BJ (cell line): Measurements from ENCODE around the gene HACE1. TPM values are rescaled to one million over a fixed set of nuclear protein-coding genes. Genes with fewer than 3 reads are reported as not detected.

ENCODE experiments used
- CTCF ChIA-PET: fragments of 350-600 bp; formaldehyde crosslinking; extraction: SDS; loops from one replicate; lab custom pipeline; 2021; ENCODE audit warnings: antibody characterized with exemption, inconsistent platforms; lab: Yijun Ruan, JAX
- POLR2A ChIA-PET: fragments of 300-600 bp; sonication (Branson Sonifier 250); formaldehyde crosslinking; extraction: SDS; loops from one replicate; lab custom pipeline; 2021; ENCODE audit warnings: antibody characterized with exemption; lab: Charles Lee
- DNase-seq: peaks from one replicate; pipeline ENCODE4 v3.0.0-alpha.2; 2011; ENCODE audit warnings: low read depth
- H3K27me3 ChIP-seq: 2 replicates; pipeline ENCODE4 v1.6.0; 2011; ENCODE audit warnings: low read length; ENCODE audit not compliant: control insufficient read depth, insufficient read depth
- H3K36me3 ChIP-seq: 2 replicates; pipeline ENCODE4 v1.5.1; 2011; ENCODE audit warnings: low read length; ENCODE audit not compliant: control insufficient read depth, insufficient read depth
- H3K4me3 ChIP-seq: 2 replicates; pipeline ENCODE4 v1.5.1; 2011; ENCODE audit warnings: low read depth, mild to moderate bottlenecking, control low read depth, low read length
- CTCF ChIP-seq: IDR thresholded peaks from 2 replicates; pipeline ENCODE4 v1.5.1; 2011; ENCODE audit warnings: low read depth, mild to moderate bottlenecking, control low read depth, inconsistent platforms, low read length, moderate library complexity; ENCODE audit not compliant: insufficient read depth
- polyA plus RNA-seq: library from polyadenylated mRNA; depleted of rRNA; stranded (reverse); fragments of >200 nt; gene quantifications from 2 replicates; pipeline ENCODE4 v1.2.3, GENCODE V29; 2011; rRNA removed
- small RNA-seq: library from RNA; depleted of rRNA; stranded (forward); fragments of <200 nt; gene quantifications from one replicate; pipeline ENCODE3, GENCODE V24; 2012; ENCODE audit warnings: low replicate concordance, low read depth; ENCODE audit not compliant: insufficient read length

HACE1 gene
- polyA plus RNA-seq, 1 experiment = 6.8 TPM

- DNase-seq = no peak
- ChIA-PET CTCF (interaction anchor here (1.0 kb wide), 1 partner anchor 90 kb away, joined by 3 read pairs; no protein-coding TSS in a partner anchor), POLR2A (no interaction called here)
- no peak overlapping the region for H3K4me3 ChIP-seq
- no peak for TF ChIP-seq CTCF
- H3K36me3 ChIP-seq = no peaks in the 10 kb centered on the region
- H3K27me3 ChIP-seq = no peaks in the 10 kb centered on the region
Observed at GRCh38 chr6:104684911-104685415, 174.8 kb downstream of the HACE1 start.

- Histone ChIP-seq H3K27me3 (no peaks in the 10 kb centered on the region), H3K4me3 (no peak overlapping the region), H3K36me3 (no peaks in the 10 kb centered on the region)
- ChIA-PET POLR2A (no interaction called here), CTCF (interaction anchor here (1.0 to 3.3 kb wide), 4 partner anchors 9 to 91 kb away, joined by 3 to 11 read pairs (median 6); no protein-coding TSS in a partner anchor)
- DNase-seq = no peak
- TF ChIP-seq CTCF = no peak
Observed at GRCh38 chr6:104683809-104684208, 175.9 kb downstream of the HACE1 start.

- POLR2A ChIA-PET = no interaction called here
- DNase-seq = no peak
- Histone ChIP-seq H3K27me3 (no peaks in the 10 kb centered on the region), H3K36me3 (no peaks in the 10 kb centered on the region), H3K4me3 (no peak overlapping the region)
- CTCF ChIA-PET = interaction anchor here (0.7 to 3.3 kb wide), 4 partner anchors 10 to 29 kb away, joined by 3 to 11 read pairs (median 6); no protein-coding TSS in a partner anchor
- TF ChIP-seq CTCF = peak; percentile 81
Observed at GRCh38 chr6:104682722-104683643, 176.7 kb downstream of the HACE1 start.

- H3K36me3 ChIP-seq = no peaks in the 10 kb centered on the region
- no peak overlapping the region for H3K4me3 ChIP-seq
- no peak for TF ChIP-seq CTCF
- ChIA-PET POLR2A (no interaction called here), CTCF (no interaction called here)
- DNase-seq = no peak
- H3K27me3 ChIP-seq = no peaks in the 10 kb centered on the region
Observed at GRCh38 chr6:104680539-104680938, 179.2 kb downstream of the HACE1 start.

- DNase-seq = no peak
- ChIA-PET CTCF (no interaction called here), POLR2A (no interaction called here)
- Histone ChIP-seq H3K27me3 (no peaks in the 10 kb centered on the region), H3K36me3 (no peaks in the 10 kb centered on the region), H3K4me3 (no peak overlapping the region)
- no peak for TF ChIP-seq CTCF
Observed at GRCh38 chr6:104679971-104680370, 179.7 kb downstream of the HACE1 start.

Small RNA genes lying within 50 kb of the gene (small RNA-seq; reads per million reads assigned to genes)
- not detected for gene RNU6-897P

Other genes with a start within 250 kb of the HACE1 start
- gene LIN28B, start 97.2 kb upstream of the HACE1 start, polyA plus RNA-seq = not detected in 2 replicates